Neural cell (in vitro differentiated cells): ENCODE measurements around the gene B4GALT4. TPM values are rescaled to one million over a fixed set of nuclear protein-coding genes. Genes with fewer than 3 reads are reported as not detected.

Source experiments
- H2AFZ ChIP-seq: fragments of 200-600, 300-800 bp; sonication (generic), shearing (Covaris generic); 2 replicates; pipeline ENCODE4 v1.6.0; 2014; ENCODE audit warnings: low read depth, mild to moderate bottlenecking, antibody characterized with exemption, low read length, moderate library complexity
- H3F3A ChIP-seq: fragments of 200-600 bp; shearing (Covaris generic); 2 replicates; pipeline ENCODE4 v1.6.1; 2016; ENCODE audit warnings: mild to moderate bottlenecking, moderate library complexity, mixed read lengths, antibody characterized with exemption, low read length; ENCODE audit not compliant: insufficient read depth, poor library complexity, severe bottlenecking
- H3K27ac ChIP-seq: fragments of 200-600, 300-800 bp; sonication (generic), shearing (Covaris generic); 2 replicates; pipeline ENCODE4 v1.5.1; 2014; ENCODE audit warnings: mild to moderate bottlenecking, low read length, moderate library complexity
- H3K27me3 ChIP-seq: fragments of 300-800, 200-600 bp; sonication (generic), shearing (Covaris generic); 2 replicates; pipeline ENCODE4 v1.6.0; 2014; ENCODE audit warnings: mild to moderate bottlenecking, low read depth, low read length, moderate library complexity; ENCODE audit not compliant: insufficient read depth
- H3K36me3 ChIP-seq: fragments of 300-800, 200-600 bp; sonication (generic), shearing (Covaris generic); 2 replicates; pipeline ENCODE4 v1.5.1; 2014; ENCODE audit warnings: mild to moderate bottlenecking, antibody characterized with exemption, low read length, moderate library complexity; ENCODE audit not compliant: insufficient read depth
- H3K4me2 ChIP-seq: fragments of 300-800, 200-600 bp; sonication (generic), shearing (Covaris generic); 2 replicates; pipeline ENCODE4 v1.6.0; 2014; ENCODE audit warnings: mild to moderate bottlenecking, low read length
- H3K4me3 ChIP-seq: fragments of 300-800, 200-600 bp; sonication (generic), shearing (Covaris generic); 2 replicates; pipeline ENCODE4 v1.5.1; 2014; ENCODE audit warnings: mild to moderate bottlenecking, low read length, moderate library complexity
- H3K79me2 ChIP-seq: fragments of 200-600 bp; shearing (Covaris generic); replicated peaks from 2 replicates; pipeline ENCODE4 v1.6.0; 2014; ENCODE audit warnings: mild to moderate bottlenecking, low read length, moderate library complexity; ENCODE audit not compliant: insufficient read depth
- H3K9ac ChIP-seq: fragments of 300-800, 200-600 bp; sonication (generic), shearing (Covaris generic); 2 replicates; pipeline ENCODE4 v1.6.1; 2016; ENCODE audit warnings: mild to moderate bottlenecking, low read length, mixed read lengths
- H3K9me2 ChIP-seq: fragments of 200-600 bp; shearing (Covaris generic); 2 replicates; pipeline ENCODE4 v1.6.1; 2016; ENCODE audit warnings: mild to moderate bottlenecking, low read length, mixed read lengths; ENCODE audit not compliant: insufficient read depth
- H3K9me3 ChIP-seq: fragments of 200-600, 300-800 bp; sonication (generic), shearing (Covaris generic); 2 replicates; pipeline ENCODE4 v1.6.1; 2016; ENCODE audit warnings: mild to moderate bottlenecking, mixed run types, low read length, moderate library complexity, mixed read lengths
- H4K20me1 ChIP-seq: fragments of 200-600 bp; shearing (Covaris generic); 2 replicates; pipeline ENCODE4 v1.6.1; 2016; ENCODE audit warnings: mild to moderate bottlenecking, mixed run types; ENCODE audit not compliant: insufficient read depth
- EP300 ChIP-seq: fragments of 450-650 bp; conservative IDR thresholded peaks from 2 replicates; pipeline ENCODE4 v1.6.1; 2014; ENCODE audit warnings: antibody characterized with exemption, mild to moderate bottlenecking, moderate library complexity; ENCODE audit not compliant: poor library complexity, severe bottlenecking
- EZH2 ChIP-seq: fragments of 200-600, 300-800 bp; shearing (Covaris generic), sonication (generic); IDR thresholded peaks from 2 replicates; pipeline ENCODE4 v1.6.1; 2014; ENCODE audit warnings: antibody characterized with exemption, low read length, borderline replicate concordance, mild to moderate bottlenecking; ENCODE audit not compliant: insufficient read depth, poor library complexity, severe bottlenecking
- MXI1 ChIP-seq: fragments of 450-650 bp; conservative IDR thresholded peaks from 2 replicates; pipeline ENCODE4 v1.6.1; 2014; ENCODE audit warnings: antibody characterized with exemption, mild to moderate bottlenecking; ENCODE audit not compliant: poor library complexity, severe bottlenecking
- POLR2AphosphoS5 ChIP-seq: IDR thresholded peaks from 2 replicates; pipeline ENCODE4 v1.6.1; 2012
- RAD21 ChIP-seq: fragments of 450-650 bp; conservative IDR thresholded peaks from 2 replicates; pipeline ENCODE4 v1.6.1; 2014; ENCODE audit warnings: antibody characterized with exemption, mild to moderate bottlenecking, moderate library complexity
- SMC3 ChIP-seq: fragments of 450-650 bp; conservative IDR thresholded peaks from 2 replicates; pipeline ENCODE4 v1.6.1; 2014; ENCODE audit warnings: antibody characterized with exemption, mild to moderate bottlenecking, moderate library complexity; ENCODE audit not compliant: poor library complexity
- TAF1 ChIP-seq: IDR thresholded peaks from 2 replicates; pipeline ENCODE4 v1.6.1; 2012; ENCODE audit warnings: low read depth
- polyA plus RNA-seq: library from polyadenylated mRNA; depleted of rRNA; stranded (reverse); fragments of >200 nt; gene quantifications from 2 replicates; pipeline ENCODE4 v1.2.3, GENCODE V29; 2014
- TF ChIP-seq, protein P1 (sequence below): fragments of 450-650 bp; IDR thresholded peaks from 2 replicates; pipeline ENCODE4 v1.5.1; 2014; ENCODE audit warnings: antibody characterized with exemption, mild to moderate bottlenecking, moderate library complexity; ENCODE audit not compliant: poor library complexity, severe bottlenecking
- TF ChIP-seq, protein P2 (sequence below): IDR thresholded peaks from 2 replicates; pipeline ENCODE4 v1.6.1; 2012; ENCODE audit warnings: borderline replicate concordance

B4GALT4 gene
- polyA plus RNA-seq, 1 donor from 2014 or later: 11.8 TPM

DNA sequence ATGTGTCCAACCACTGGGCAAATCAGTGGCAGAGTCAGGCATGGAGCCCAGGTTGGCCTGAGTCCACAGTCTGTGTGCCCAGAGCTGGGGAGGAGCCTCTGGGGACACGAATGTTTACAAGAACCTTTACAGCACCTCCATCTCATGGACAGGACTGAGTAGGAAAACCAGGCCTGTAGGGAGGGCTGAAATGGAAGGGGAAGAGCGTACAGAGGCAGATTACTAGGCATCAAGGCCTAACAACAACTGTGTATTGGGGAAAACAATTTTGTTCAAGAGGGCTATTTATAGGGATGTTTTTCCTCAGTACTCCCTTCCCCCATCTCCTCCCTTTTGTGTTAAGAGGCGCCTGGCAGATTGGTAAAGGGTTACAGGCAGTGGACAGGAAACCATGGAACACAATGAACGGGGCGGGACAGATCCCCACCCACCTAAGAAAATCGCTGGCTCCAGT lies 38.5 kb upstream of the B4GALT4 start:
- Histone ChIP-seq H2AFZ (no peak overlapping the region), H3K4me2 (no peak overlapping the region)

DNA sequence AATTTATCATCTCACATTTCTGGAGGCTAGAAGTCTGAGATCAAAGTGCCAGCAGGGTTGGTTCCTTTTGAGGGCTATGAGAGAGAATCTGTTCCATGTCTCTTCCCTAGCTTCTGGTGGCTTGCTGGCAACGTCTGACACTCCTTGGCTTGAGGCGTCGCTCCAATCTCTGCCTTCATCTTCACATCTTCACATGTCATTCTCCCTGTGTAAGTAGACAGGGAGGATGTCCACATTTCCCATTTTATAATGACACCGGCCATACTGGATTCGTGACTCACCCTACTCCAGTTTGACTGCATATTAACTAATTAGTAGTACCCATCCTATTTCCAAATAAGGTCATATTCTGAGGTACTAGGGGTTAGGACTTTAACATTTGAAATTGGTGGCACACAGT lies 36.0 kb upstream of the B4GALT4 start:
- H3K27me3 ChIP-seq: no peaks in the 10 kb centered on the region

More for the DNA sequence above, 38.5 kb upstream of the B4GALT4 start:
- no peaks in the 10 kb centered on the region for H3K79me2 ChIP-seq
- no peak overlapping the region for H3K9ac ChIP-seq
- no peaks in the 10 kb centered on the region for H3K36me3 ChIP-seq
- H3K9me2 ChIP-seq: no peaks in the 10 kb centered on the region
- H3F3A ChIP-seq: no peaks in the 10 kb centered on the region
- no peaks in the 10 kb centered on the region for H3K9me3 ChIP-seq
- H3K27me3 ChIP-seq: no peaks in the 10 kb centered on the region
- no peak overlapping the region for H3K27ac ChIP-seq
- no peaks in the 10 kb centered on the region for H4K20me1 ChIP-seq
- TF ChIP-seq TAF1 (no peak), MXI1 (no peak), EZH2 (no peak), POLR2AphosphoS5 (no peak), EP300 (no peak), RAD21 (no peak), SMC3 (no peak)
- TF ChIP-seq, protein P1, sequence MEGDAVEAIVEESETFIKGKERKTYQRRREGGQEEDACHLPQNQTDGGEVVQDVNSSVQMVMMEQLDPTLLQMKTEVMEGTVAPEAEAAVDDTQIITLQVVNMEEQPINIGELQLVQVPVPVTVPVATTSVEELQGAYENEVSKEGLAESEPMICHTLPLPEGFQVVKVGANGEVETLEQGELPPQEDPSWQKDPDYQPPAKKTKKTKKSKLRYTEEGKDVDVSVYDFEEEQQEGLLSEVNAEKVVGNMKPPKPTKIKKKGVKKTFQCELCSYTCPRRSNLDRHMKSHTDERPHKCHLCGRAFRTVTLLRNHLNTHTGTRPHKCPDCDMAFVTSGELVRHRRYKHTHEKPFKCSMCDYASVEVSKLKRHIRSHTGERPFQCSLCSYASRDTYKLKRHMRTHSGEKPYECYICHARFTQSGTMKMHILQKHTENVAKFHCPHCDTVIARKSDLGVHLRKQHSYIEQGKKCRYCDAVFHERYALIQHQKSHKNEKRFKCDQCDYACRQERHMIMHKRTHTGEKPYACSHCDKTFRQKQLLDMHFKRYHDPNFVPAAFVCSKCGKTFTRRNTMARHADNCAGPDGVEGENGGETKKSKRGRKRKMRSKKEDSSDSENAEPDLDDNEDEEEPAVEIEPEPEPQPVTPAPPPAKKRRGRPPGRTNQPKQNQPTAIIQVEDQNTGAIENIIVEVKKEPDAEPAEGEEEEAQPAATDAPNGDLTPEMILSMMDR: no peak
- TF ChIP-seq, protein P2, sequence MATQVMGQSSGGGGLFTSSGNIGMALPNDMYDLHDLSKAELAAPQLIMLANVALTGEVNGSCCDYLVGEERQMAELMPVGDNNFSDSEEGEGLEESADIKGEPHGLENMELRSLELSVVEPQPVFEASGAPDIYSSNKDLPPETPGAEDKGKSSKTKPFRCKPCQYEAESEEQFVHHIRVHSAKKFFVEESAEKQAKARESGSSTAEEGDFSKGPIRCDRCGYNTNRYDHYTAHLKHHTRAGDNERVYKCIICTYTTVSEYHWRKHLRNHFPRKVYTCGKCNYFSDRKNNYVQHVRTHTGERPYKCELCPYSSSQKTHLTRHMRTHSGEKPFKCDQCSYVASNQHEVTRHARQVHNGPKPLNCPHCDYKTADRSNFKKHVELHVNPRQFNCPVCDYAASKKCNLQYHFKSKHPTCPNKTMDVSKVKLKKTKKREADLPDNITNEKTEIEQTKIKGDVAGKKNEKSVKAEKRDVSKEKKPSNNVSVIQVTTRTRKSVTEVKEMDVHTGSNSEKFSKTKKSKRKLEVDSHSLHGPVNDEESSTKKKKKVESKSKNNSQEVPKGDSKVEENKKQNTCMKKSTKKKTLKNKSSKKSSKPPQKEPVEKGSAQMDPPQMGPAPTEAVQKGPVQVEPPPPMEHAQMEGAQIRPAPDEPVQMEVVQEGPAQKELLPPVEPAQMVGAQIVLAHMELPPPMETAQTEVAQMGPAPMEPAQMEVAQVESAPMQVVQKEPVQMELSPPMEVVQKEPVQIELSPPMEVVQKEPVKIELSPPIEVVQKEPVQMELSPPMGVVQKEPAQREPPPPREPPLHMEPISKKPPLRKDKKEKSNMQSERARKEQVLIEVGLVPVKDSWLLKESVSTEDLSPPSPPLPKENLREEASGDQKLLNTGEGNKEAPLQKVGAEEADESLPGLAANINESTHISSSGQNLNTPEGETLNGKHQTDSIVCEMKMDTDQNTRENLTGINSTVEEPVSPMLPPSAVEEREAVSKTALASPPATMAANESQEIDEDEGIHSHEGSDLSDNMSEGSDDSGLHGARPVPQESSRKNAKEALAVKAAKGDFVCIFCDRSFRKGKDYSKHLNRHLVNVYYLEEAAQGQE: no peak
- H3K4me3 ChIP-seq: no peak overlapping the region

More for the DNA sequence above, 36.0 kb upstream of the B4GALT4 start:
- no peaks in the 10 kb centered on the region for H3F3A ChIP-seq
- no peaks in the 10 kb centered on the region for H3K36me3 ChIP-seq
- no peaks in the 10 kb centered on the region for H3K79me2 ChIP-seq
- no peak overlapping the region for H3K27ac ChIP-seq
- no peaks in the 10 kb centered on the region for H3K9me2 ChIP-seq
- H3K9me3 ChIP-seq: no peaks in the 10 kb centered on the region
- H4K20me1 ChIP-seq: no peaks in the 10 kb centered on the region
- no peak overlapping the region for H3K4me3 ChIP-seq
- TF ChIP-seq, protein P2: no peak
- TF ChIP-seq, protein P1: no peak
- TF ChIP-seq TAF1: no peak
- no peak for TF ChIP-seq SMC3
- no peak for TF ChIP-seq EP300
- H2AFZ ChIP-seq: no peak overlapping the region
- H3K4me2 ChIP-seq: no peak overlapping the region
- H3K9ac ChIP-seq: no peak overlapping the region
